HAP-1 (cell line): Measurements from ENCODE around the gene CLDN7.

Source experiments
- DNase-seq, 2 experiments: peaks; one replicate each; pipeline ENCODE4 v3.0.0-alpha.2; 2016 to 2020; ENCODE audit warnings: low spot score in 2 of 2
- H3K27me3 ChIP-seq: fragments of 250-450 bp; sonication (Bioruptor Pico); 2 replicates; pipeline ENCODE4 v1.5.1; 2020; ENCODE audit warnings: low read depth, mild to moderate bottlenecking, moderate library complexity
- H3K36me3 ChIP-seq: fragments of 250-450 bp; sonication (Bioruptor Pico); replicated peaks from 2 replicates; pipeline ENCODE4 v1.5.1; 2020; ENCODE audit warnings: mild to moderate bottlenecking
- H3K4me1 ChIP-seq: fragments of 250-450 bp; sonication (Bioruptor Pico); 2 replicates; pipeline ENCODE4 v1.5.1; 2020; ENCODE audit warnings: mild to moderate bottlenecking
- H3K4me3 ChIP-seq: fragments of 250-450 bp; sonication (Bioruptor Pico); 2 replicates; pipeline ENCODE4 v1.5.1; 2020; ENCODE audit warnings: mild to moderate bottlenecking, moderate library complexity
- H3K9me3 ChIP-seq: fragments of 250-450 bp; sonication (Bioruptor Pico); 2 replicates; pipeline ENCODE4 v1.5.1; 2020; ENCODE audit warnings: mild to moderate bottlenecking, moderate library complexity
- in situ Hi-C: fragments of 300-500 bp; cut with MboI; formaldehyde crosslinking; loops from 3 replicates; pipeline ENCODE4 v1.14.3; 2020; ENCODE audit warnings: low sequenced_read_pairs, inconsistent platforms, mixed read lengths

Gene CLDN7

DNA sequence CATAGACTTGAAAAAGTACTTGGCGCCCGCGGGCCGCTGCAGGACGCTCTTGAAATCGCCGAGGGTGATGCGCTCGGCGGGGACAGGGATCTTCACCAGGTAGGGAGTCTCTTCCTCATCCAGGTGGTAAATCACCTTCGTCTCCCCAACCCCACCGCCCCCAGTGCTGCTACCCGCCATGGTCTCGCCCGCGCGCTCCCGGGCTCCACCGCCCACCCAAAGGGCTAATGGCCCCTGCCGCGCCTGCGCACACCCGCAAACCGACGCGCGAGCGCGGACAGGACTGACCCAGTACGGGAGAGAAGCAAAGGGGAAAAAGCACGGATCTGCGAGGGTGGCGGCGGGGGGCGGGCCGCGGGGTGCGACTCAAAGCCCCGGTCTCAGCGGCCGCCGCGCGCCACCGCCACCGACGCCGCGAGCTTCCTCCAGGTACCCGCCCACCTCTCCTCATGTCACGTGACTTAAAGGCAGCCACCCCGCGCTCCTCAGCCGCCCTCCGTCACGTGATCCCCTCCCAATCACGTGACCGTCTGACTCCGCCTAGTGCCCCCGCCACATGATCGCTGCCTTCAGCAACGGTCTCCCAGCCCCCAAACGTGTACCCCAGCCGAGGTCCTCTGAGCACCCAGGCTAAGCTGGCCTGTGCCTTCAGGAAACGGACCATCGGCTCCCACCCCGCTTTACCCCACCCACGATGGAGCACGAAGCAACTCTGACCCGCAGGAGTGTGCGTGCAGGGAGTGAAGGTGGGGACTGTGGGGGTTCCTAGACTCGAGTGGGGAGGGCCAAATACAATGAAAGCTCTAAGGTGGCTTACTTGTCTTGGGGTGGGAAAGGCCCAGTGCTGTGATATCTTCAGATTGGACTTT lies 28.0 kb downstream of the CLDN7 start, which contains the start of gene DVL2:
Gene DVL2 (minus strand): TSS at position 435 of the 869 bp plus-strand sequence. CDS start 255 bp downstream, at position 180.
- H3K36me3 ChIP-seq: peaks cover 53% of the 10 kb centered on the region
- peaks cover 16% of the 10 kb centered on the region for H3K4me1 ChIP-seq
- in situ Hi-C loops: loop anchor here (25.0 kb wide), 1 partner anchor 928 kb away; the partner anchor contains the start of genes PER1 and VAMP2
- peak; percentile 97 for DNase-seq
- no peaks in the 10 kb centered on the region for H3K27me3 ChIP-seq
- H3K9me3 ChIP-seq: no peaks in the 10 kb centered on the region; the same call in 1 of the 2 replicates
- H3K4me3 ChIP-seq: peak within 1 kb of the TSS; percentile 87

DNA sequence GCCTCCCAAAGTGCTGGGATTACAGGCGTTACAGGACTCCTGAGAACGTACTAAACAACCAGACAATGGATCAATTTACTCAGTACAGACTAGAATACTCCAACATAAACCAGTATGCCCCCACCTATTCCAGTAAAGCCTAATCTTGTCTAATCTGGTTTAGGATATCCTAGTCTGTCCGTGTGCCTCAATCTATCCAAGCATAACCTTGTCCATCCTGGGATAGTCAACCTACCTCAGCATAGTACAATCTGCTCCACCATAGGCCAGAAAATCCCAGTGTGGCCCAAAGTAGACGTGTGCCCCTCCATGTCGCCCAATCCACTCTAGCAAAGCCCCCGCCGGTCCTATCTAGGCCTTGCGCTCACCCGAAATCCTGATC lies 28.6 kb downstream of the CLDN7 start:
- in situ Hi-C loops: loop anchor here (25.0 kb wide), 1 partner anchor 929 kb away; the partner anchor contains the start of genes PER1 and VAMP2
- H3K27me3 ChIP-seq: no peaks in the 10 kb centered on the region
- H3K9me3 ChIP-seq: no peaks in the 10 kb centered on the region
- peak overlapping the region; percentile 87 for H3K4me3 ChIP-seq
- no peak for DNase-seq
- H3K36me3 ChIP-seq: peaks cover 54% of the 10 kb centered on the region
- H3K4me1 ChIP-seq: peaks cover 16% of the 10 kb centered on the region

DNA sequence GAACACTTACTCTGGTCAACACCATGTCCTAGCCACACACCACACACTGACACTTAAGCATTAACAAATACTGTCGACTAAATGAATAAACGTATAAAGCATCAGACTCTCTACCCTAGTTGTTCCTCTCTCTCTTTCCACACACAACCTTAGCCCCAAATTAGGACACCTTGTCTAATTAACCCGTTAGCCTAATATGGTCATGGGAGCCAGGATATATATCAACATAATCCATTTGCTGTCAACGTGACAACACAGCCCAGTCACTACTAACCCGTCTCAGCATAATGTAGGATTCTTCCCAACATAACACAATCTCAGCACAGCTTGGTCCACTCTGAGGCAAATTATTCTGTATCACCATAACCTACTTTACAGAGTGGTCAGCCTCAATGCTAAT lies 30.2 kb downstream of the CLDN7 start:
- Histone ChIP-seq H3K27me3 (no peaks in the 10 kb centered on the region), H3K9me3 (no peaks in the 10 kb centered on the region), H3K4me1 (peaks cover 14% of the 10 kb centered on the region), H3K4me3 (peak overlapping the region; percentile 87; the same call in 1 of the 2 replicates), H3K36me3 (peaks cover 64% of the 10 kb centered on the region)
- no peak for DNase-seq
- in situ Hi-C loops: loop anchor here (25.0 kb wide), 1 partner anchor 930 kb away; the partner anchor contains the start of genes PER1 and VAMP2

DNA sequence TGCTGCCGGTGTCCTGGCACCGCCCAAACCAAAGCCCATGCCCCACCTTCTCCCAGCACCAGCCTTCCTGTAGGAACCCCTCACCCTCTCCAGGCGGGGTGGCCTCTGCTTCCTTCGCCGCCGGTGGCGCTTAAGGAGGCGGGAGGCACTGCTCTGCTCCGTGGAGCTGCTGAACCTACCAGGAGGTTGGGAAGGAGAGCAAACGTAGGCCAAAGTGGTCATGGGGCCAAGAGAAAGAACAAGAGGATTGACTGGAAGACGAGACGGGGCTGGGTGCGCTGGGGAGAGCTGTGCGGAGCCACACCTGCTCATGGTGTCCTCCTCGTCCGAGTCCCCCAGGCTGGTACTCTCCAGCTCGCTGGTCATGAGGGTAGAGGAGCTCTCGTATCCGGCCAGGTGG lies 32.8 kb downstream of the CLDN7 start:
- in situ Hi-C loops: loop anchor here (25.0 kb wide), 1 partner anchor 933 kb away; the partner anchor contains the start of genes PER1 and VAMP2
- H3K4me3 ChIP-seq: no peak overlapping the region
- H3K9me3 ChIP-seq: no peaks in the 10 kb centered on the region
- H3K36me3 ChIP-seq: peaks cover 62% of the 10 kb centered on the region
- H3K4me1 ChIP-seq: peaks cover 9% of the 10 kb centered on the region
- no peaks in the 10 kb centered on the region for H3K27me3 ChIP-seq
- no peak for DNase-seq

DNA sequence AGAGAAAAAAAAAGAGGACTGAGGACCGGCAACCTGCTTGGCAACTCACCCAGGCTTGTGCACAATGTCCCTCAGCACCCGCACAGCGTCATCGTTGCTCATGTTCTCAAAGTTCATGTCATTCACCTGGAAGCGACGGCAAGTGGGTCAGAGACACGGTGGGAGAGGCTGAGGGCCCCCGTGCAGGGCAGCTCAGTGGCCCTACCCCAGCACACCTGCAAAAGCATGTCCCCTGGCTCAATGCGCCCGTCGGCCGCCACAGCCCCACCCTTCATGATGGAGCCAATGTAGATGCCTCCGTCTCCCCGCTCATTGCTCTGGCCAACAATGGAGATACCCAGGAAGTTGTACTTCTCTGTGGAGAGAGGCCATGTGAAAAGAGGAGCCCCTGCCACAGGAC lies 33.4 kb downstream of the CLDN7 start:
- no peak for DNase-seq
- peaks cover 65% of the 10 kb centered on the region for H3K36me3 ChIP-seq
- in situ Hi-C loops: loop anchor here (25.0 kb wide), 1 partner anchor 933 kb away; the partner anchor contains the start of genes PER1 and VAMP2

DNA sequence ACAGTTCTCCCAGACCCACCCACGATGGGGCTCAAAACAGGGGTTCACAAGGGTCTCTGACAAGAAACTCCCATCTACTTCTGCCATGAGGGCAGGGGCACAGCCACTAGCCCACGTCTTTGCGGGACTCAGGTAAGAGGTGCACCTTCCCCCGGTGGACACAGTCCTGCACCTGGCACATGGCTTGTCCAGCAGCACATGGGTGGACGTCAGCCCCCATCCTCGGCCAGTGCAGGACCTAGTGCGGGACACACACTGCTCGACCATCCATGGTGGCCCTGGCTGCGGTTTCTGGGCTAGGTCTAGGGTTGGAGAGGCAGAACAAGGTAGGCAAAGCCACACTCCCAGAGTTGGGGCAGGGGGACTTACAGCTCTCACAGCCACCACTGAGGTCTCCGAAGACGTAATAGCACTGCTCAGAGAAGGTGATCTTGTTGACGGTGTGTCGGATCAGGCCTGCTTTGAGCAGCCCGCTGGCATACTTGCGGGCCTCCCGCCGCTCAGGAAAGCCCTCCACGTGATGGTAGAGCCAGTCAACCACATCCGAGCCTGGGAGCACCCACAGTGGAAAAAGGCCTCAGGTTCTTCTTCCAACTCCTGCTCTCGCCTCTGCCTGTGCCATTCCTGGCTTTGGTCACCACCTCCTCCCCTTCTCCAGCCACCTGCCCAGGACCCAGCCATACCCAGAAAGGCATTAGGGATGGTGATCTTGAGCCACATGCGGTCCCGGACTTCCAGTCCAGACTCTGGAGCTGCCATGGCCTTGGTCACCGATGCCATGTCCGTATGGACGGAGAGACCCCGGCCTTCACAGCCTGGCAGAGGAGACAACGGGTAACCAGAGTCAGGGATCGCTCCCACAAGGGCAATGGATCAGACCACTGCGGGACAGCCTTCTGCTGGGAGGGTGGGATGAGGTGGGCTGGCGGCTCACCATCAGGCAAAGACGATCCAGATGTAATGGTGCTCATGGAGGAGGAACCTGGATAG lies 35.3 kb downstream of the CLDN7 start:
- Histone ChIP-seq H3K4me1 (peaks cover 2% of the 10 kb centered on the region), H3K36me3 (peaks cover 84% of the 10 kb centered on the region), H3K27me3 (no peaks in the 10 kb centered on the region), H3K9me3 (no peaks in the 10 kb centered on the region), H3K4me3 (no peak overlapping the region)
- DNase-seq: no peak
- in situ Hi-C loops: loop anchor here (25.0 kb wide), 1 partner anchor 935 kb away; the partner anchor contains the start of genes PER1 and VAMP2

More for the DNA sequence above, 33.4 kb downstream of the CLDN7 start:
- Histone ChIP-seq H3K4me1 (peaks cover 9% of the 10 kb centered on the region), H3K27me3 (no peaks in the 10 kb centered on the region), H3K4me3 (no peak overlapping the region), H3K9me3 (no peaks in the 10 kb centered on the region)

DNA sequence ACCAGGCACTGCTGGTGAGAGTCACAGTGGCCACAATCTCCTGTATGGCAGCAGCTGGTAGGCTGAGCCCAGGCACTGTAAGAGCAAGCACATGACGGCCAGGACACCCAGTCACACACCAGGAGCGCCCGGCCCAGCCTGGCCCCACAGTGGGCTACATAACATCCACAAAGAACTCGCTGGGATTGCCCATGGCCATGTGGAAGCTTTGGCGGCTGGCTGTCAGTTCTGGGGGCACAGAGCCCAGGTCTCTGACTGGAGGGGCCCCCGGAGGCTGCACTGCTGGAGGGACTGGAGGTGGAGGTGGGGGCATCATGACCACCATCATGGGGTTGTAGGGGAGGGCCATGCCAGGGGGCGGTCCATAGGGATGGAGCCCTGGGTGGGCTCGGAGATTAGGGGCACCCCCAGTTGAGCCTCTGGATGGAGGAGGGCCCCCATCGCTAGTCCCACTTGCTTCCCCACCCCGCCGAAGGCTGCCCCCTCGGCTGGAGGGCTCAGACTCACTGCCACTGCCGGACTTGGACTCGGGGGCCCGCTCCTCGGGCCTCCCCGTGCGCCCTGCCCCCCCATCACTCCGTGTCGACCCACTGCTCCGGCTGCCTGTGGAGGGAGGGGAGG lies 36.5 kb downstream of the CLDN7 start:
- Histone ChIP-seq H3K27me3 (no peaks in the 10 kb centered on the region), H3K36me3 (peaks cover 92% of the 10 kb centered on the region), H3K4me1 (peaks cover 4% of the 10 kb centered on the region; the same call in 1 of the 2 replicates), H3K4me3 (no peak overlapping the region), H3K9me3 (no peaks in the 10 kb centered on the region)
- in situ Hi-C loops: loop anchor here (25.0 kb wide), 1 partner anchor 936 kb away; the partner anchor contains the start of genes PER1 and VAMP2
- DNase-seq: no peak

DNA sequence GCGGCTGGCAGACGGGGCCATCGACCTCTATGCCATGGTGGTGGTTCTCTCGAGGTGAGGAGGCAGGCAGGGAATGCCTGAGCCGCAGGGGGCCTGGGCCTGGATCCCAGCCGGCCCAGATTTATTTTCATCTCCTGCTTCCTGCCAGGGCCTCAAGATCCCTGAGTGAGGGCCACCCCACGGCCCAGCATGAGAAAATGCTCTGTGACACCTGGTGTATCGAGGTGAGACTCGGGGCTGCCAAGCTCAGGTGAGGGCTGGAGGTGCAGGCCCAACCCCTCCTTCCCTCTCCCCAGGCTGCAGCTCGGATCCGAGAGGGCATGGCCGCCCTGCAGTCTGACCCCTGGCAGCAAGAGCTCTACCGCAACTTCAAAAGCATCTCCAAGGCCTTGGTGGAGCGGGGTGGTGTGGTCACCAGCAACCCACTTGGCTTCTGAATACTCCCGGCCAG lies 37.6 kb downstream of the CLDN7 start:
- in situ Hi-C loops: loop anchor here (25.0 kb wide), 1 partner anchor 938 kb away; the partner anchor contains the start of genes PER1 and VAMP2
- Histone ChIP-seq H3K4me3 (no peak overlapping the region), H3K36me3 (peaks cover 89% of the 10 kb centered on the region)

DNA sequence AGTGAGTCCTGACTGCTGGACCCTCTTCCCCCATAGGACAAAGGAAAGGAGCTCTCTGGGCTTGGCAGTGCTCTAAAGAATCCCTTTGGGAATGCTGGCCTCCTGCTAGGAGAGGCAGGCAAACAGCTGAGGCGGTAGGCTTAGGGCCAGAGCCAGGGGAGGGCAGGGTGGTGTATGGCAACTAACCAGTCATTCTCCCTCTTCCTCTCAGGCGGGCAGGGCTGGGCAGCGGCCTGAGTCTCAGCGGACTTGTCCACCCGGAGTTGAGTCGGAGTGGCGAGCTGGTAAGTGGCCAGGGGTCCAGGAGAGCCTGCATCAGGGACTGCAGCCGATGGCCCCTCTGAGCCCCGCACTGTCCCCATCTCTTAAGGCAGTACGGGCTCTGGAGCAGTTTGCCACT lies 38.2 kb downstream of the CLDN7 start:
- no peaks in the 10 kb centered on the region for H3K27me3 ChIP-seq
- peaks cover 84% of the 10 kb centered on the region for H3K36me3 ChIP-seq
- H3K9me3 ChIP-seq: no peaks in the 10 kb centered on the region
- peaks cover 15% of the 10 kb centered on the region for H3K4me1 ChIP-seq
- in situ Hi-C loops: no loop called here
- H3K4me3 ChIP-seq: no peak overlapping the region
- DNase-seq: no peak

More for the DNA sequence above, 37.6 kb downstream of the CLDN7 start:
- peaks cover 10% of the 10 kb centered on the region for H3K4me1 ChIP-seq
- no peaks in the 10 kb centered on the region for H3K27me3 ChIP-seq
- DNase-seq: no peak
- H3K9me3 ChIP-seq: no peaks in the 10 kb centered on the region

DNA sequence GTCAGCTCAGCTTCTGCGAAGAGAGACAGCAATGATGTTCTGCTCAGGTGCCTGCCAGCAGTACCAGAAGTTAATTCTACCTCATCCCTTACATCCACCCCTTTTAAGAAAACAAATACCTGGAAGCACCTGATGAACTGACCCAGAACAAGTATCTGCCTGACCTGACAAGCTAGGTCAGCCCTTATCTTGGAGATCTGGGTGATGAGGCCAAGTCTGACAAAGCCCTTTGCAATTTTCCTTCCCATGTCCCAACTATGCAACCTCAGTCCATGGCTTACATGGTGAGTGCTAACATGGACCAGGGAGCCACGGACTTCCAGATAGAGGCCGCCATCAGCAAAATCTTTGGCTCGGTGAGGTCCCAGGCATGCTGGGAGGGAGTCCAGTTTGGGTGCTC lies 38.9 kb downstream of the CLDN7 start:
- in situ Hi-C loops: no loop called here
- peaks cover 17% of the 10 kb centered on the region for H3K4me1 ChIP-seq
- no peaks in the 10 kb centered on the region for H3K27me3 ChIP-seq
- H3K4me3 ChIP-seq: no peak overlapping the region
- no peaks in the 10 kb centered on the region for H3K9me3 ChIP-seq
- peaks cover 77% of the 10 kb centered on the region for H3K36me3 ChIP-seq
- no peak for DNase-seq

DNA sequence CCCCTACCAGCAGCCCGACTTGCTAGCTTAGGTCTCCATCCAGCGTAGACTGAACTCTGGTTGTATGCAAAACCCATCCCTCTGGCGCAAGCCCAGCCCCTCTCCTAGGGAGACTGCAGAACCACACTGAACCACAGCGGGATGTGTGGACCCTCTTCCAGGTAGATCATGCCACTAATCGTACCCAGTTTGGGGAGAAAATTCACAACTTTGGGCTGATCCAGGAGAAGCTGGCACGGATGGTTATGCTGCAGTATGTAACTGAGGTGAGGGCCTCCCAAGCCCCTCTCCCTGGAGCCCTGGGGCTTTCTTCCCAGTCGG lies 39.3 kb downstream of the CLDN7 start:
- Histone ChIP-seq H3K27me3 (no peaks in the 10 kb centered on the region), H3K36me3 (peaks cover 73% of the 10 kb centered on the region), H3K9me3 (no peaks in the 10 kb centered on the region), H3K4me1 (peaks cover 15% of the 10 kb centered on the region), H3K4me3 (no peak overlapping the region)
- DNase-seq: no peak
- in situ Hi-C loops: no loop called here

DNA sequence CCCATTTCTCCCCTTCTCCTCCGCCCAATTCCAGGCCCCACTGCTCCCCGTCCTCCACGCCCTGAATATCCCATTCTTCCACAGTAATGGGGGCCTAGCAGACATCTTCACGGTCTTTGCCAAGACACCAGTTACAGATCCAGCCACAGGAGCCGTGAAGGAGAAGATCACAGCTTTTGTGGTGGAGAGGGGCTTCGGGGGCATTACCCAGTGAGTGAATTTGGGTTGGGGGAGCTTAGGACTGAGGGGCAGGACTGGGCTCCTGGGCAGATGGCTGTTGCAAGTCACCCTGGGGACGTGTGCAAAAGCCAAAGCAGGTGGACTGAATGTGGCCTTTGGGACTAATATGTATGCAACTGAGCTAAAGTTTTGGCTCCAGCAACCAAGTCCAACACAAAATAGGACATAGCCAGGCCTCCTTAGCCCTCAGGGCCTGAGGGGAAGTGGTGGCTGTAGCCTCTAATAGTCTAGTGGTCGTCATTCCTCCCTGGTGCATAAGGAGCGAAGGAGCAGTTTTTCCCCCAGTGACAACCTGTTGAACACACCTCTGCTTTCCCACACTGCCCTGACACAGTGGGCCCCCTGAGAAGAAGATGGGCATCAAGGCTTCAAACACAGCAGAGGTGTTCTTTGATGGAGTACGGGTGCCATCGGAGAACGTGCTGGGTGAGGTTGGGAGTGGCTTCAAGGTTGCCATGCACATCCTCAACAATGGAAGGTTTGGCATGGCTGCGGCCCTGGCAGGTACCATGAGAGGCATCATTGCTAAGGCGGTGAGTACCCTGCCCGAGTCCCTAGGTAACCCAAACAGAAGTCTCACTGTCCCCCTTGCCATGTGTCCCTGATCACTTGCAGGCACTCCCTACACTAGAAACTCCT lies 39.9 kb downstream of the CLDN7 start:
- DNase-seq: no peak
- H3K27me3 ChIP-seq: no peaks in the 10 kb centered on the region
- peaks cover 15% of the 10 kb centered on the region for H3K4me1 ChIP-seq
- H3K36me3 ChIP-seq: peaks cover 67% of the 10 kb centered on the region
- in situ Hi-C loops: no loop called here
- no peak overlapping the region for H3K4me3 ChIP-seq
- H3K9me3 ChIP-seq: no peaks in the 10 kb centered on the region
